Parathyroid adenoma (tissue), 2 donors: Measurements from ENCODE around the gene CNOT2.
"Not testable (repeated sequence)": the region's sequence is repeated elsewhere in the genome, so short reads cannot be mapped to it uniquely, and the experiment has no call there.

Experiments used
- H2AFZ ChIP-seq: fragments of 300-600 bp; sonication (generic); one replicate; pipeline ENCODE4 v1.7.0; 2017; ENCODE audit warnings: antibody characterized with exemption, mild to moderate bottlenecking
- H3K27ac ChIP-seq: fragments of 300-600 bp; sonication (generic); one replicate; pipeline ENCODE4 v1.7.0; 2017
- H3K27me3 ChIP-seq: fragments of 300-600 bp; sonication (generic); one replicate; pipeline ENCODE4 v1.7.0; 2017; ENCODE audit warnings: low read length; ENCODE audit not compliant: control insufficient read depth, insufficient read depth
- H3K36me3 ChIP-seq: fragments of 300-600 bp; sonication (generic); one replicate; pipeline ENCODE4 v1.7.0; 2017; ENCODE audit warnings: low read length; ENCODE audit not compliant: control insufficient read depth, insufficient read depth
- H3K4me1 ChIP-seq: fragments of 300-600 bp; sonication (generic); one replicate; pipeline ENCODE4 v1.7.0; 2017; ENCODE audit warnings: control low read depth
- H3K4me2 ChIP-seq: fragments of 300-600 bp; sonication (generic); one replicate; pipeline ENCODE4 v1.7.0; 2017; ENCODE audit warnings: low read length
- H3K4me3 ChIP-seq: fragments of 300-600 bp; sonication (generic); one replicate; pipeline ENCODE4 v1.7.0; 2017; ENCODE audit warnings: low read depth, low read length
- H3K79me2 ChIP-seq: fragments of 300-600 bp; sonication (generic); one replicate; pipeline ENCODE4 v1.7.0; 2017; ENCODE audit warnings: control low read depth
- H3K9ac ChIP-seq: fragments of 300-600 bp; sonication (generic); one replicate; pipeline ENCODE4 v1.7.0; 2017; ENCODE audit warnings: mild to moderate bottlenecking
- H3K9me3 ChIP-seq: fragments of 300-600 bp; sonication (generic); one replicate; pipeline ENCODE4 v1.7.0; 2017; ENCODE audit warnings: low read length; ENCODE audit not compliant: control insufficient read depth
- CTCF ChIP-seq: fragments of 300-600 bp; sonication (generic); IDR thresholded peaks from one replicate; pipeline ENCODE4 v1.7.0; 2017; ENCODE audit warnings: antibody characterized with exemption, mild to moderate bottlenecking
- donor health status: primary hyperparathyroidism.

CNOT2 gene

GRCh38 chr12:70383484-70383883 is 140.3 kb downstream of the CNOT2 start:
- no peaks in the 10 kb centered on the region for H3K9me3 ChIP-seq
- no peak overlapping the region for H3K4me3 ChIP-seq
- no peaks in the 10 kb centered on the region for H3K36me3 ChIP-seq
- no peaks in the 10 kb centered on the region for H3K4me1 ChIP-seq
- no peak overlapping the region for H2AFZ ChIP-seq
- H3K4me2 ChIP-seq, result no peak overlapping the region
- no peak for TF ChIP-seq CTCF
- no peaks in the 10 kb centered on the region for H3K27me3 ChIP-seq
- no peak overlapping the region for H3K27ac ChIP-seq
- no peaks in the 10 kb centered on the region for H3K79me2 ChIP-seq
- H3K9ac ChIP-seq, result no peak overlapping the region

GRCh38 chr12:70383886-70384285 is 140.7 kb downstream of the CNOT2 start:
- no peaks in the 10 kb centered on the region for H3K27me3 ChIP-seq
- no peak for TF ChIP-seq CTCF
- H3K9me3 ChIP-seq, result no peaks in the 10 kb centered on the region
- no peak overlapping the region for H3K4me2 ChIP-seq
- no peak overlapping the region for H3K4me3 ChIP-seq
- H2AFZ ChIP-seq, result no peak overlapping the region
- H3K79me2 ChIP-seq, result no peaks in the 10 kb centered on the region
- no peaks in the 10 kb centered on the region for H3K36me3 ChIP-seq
- H3K4me1 ChIP-seq, result no peaks in the 10 kb centered on the region
- no peak overlapping the region for H3K27ac ChIP-seq
- H3K9ac ChIP-seq, result no peak overlapping the region

- H3K27me3 ChIP-seq, result no peaks in the 10 kb centered on the region
- TF ChIP-seq CTCF, result no peak
- H3K4me1 ChIP-seq, result no peaks in the 10 kb centered on the region
- no peaks in the 10 kb centered on the region for H3K9me3 ChIP-seq
- no peak overlapping the region for H3K9ac ChIP-seq
- H3K36me3 ChIP-seq, result no peaks in the 10 kb centered on the region
- no peak overlapping the region for H3K27ac ChIP-seq
- H3K4me2 ChIP-seq, result no peak overlapping the region
- no peak overlapping the region for H3K4me3 ChIP-seq
- H2AFZ ChIP-seq, result no peak overlapping the region
- H3K79me2 ChIP-seq, result no peaks in the 10 kb centered on the region
These were observed 143.5 kb downstream of the CNOT2 start for GRCh38 chr12:70386771-70387170.

GRCh38 chr12:70389678-70390077 is 146.4 kb downstream of the CNOT2 start:
- no peak for TF ChIP-seq CTCF

GRCh38 chr12:70392631-70393030 is 149.4 kb downstream of the CNOT2 start:
- not testable (repeated sequence) for H2AFZ ChIP-seq, H3K4me3 ChIP-seq, H3K4me1 ChIP-seq, H3K27me3 ChIP-seq, H3K9ac ChIP-seq, H3K27ac ChIP-seq, H3K4me2 ChIP-seq, H3K79me2 ChIP-seq, H3K36me3 ChIP-seq, H3K9me3 ChIP-seq

More at GRCh38 chr12:70389678-70390077, 146.4 kb downstream of the CNOT2 start:
- Histone ChIP-seq H3K4me3 (no peak overlapping the region), H3K36me3 (no peaks in the 10 kb centered on the region), H3K79me2 (no peaks in the 10 kb centered on the region), H3K9me3 (no peaks in the 10 kb centered on the region), H3K27me3 (no peaks in the 10 kb centered on the region), H3K4me1 (no peaks in the 10 kb centered on the region), H3K27ac (no peak overlapping the region), H3K9ac (no peak overlapping the region), H3K4me2 (no peak overlapping the region), H2AFZ (no peak overlapping the region)
